ENCODE results near the gene SMIM36. TPM values are rescaled to one million over a fixed set of nuclear protein-coding genes. Genes with fewer than 3 reads are reported as not detected.

SMIM36 gene
- total RNA-seq, 2 experiments from 2014 or later, result not detected

Other genes starting within 250 kb of the SMIM36 start
- under 1 TPM; 0.79 to 0.86 TPM for gene HLF, start 246.5 kb downstream of the SMIM36 start, total RNA-seq
- 10 to 100 TPM; 26.2 to 27.7 TPM for gene MMD, start 89.6 kb downstream of the SMIM36 start, total RNA-seq
- gene TMEM100, start 211.4 kb upstream of the SMIM36 start, total RNA-seq, result not detected
- 10 to 100 TPM in 1 of 2 experiments, 1 to 10 TPM in 1; 8.8 to 10.3 TPM for gene PCTP, start 239.6 kb upstream of the SMIM36 start, total RNA-seq

Measured in activated naive CD4-positive, alpha-beta T cell treated with anti-CD3 and anti-CD28 coated beads for 36 hours (primary cell).